Measurements from ENCODE around the gene BANF2.

GRCh38 chr20:17732907-17733521 lies 33.2 kb downstream of the BANF2 start:
- TF ChIP-seq, protein P1, sequence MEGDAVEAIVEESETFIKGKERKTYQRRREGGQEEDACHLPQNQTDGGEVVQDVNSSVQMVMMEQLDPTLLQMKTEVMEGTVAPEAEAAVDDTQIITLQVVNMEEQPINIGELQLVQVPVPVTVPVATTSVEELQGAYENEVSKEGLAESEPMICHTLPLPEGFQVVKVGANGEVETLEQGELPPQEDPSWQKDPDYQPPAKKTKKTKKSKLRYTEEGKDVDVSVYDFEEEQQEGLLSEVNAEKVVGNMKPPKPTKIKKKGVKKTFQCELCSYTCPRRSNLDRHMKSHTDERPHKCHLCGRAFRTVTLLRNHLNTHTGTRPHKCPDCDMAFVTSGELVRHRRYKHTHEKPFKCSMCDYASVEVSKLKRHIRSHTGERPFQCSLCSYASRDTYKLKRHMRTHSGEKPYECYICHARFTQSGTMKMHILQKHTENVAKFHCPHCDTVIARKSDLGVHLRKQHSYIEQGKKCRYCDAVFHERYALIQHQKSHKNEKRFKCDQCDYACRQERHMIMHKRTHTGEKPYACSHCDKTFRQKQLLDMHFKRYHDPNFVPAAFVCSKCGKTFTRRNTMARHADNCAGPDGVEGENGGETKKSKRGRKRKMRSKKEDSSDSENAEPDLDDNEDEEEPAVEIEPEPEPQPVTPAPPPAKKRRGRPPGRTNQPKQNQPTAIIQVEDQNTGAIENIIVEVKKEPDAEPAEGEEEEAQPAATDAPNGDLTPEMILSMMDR (IDR thresholded peaks at IDR 0.05; ENCODE audit: borderline replicate concordance, extremely low read depth, low read length, poor library complexity, severe bottlenecking), result no peak
- TF ChIP-seq EZH2 (IDR thresholded peaks at IDR 0.05; ENCODE audit: borderline replicate concordance, low read depth, low read length, severe bottlenecking), result no peak
